ENCODE results near the gene PTPRK. TPM values are rescaled to one million over a fixed set of nuclear protein-coding genes. Genes with fewer than 3 reads are reported as not detected.

The PTPRK gene
- total RNA-seq, 1 experiment from 2014 or later: 34.2 TPM

DNA sequence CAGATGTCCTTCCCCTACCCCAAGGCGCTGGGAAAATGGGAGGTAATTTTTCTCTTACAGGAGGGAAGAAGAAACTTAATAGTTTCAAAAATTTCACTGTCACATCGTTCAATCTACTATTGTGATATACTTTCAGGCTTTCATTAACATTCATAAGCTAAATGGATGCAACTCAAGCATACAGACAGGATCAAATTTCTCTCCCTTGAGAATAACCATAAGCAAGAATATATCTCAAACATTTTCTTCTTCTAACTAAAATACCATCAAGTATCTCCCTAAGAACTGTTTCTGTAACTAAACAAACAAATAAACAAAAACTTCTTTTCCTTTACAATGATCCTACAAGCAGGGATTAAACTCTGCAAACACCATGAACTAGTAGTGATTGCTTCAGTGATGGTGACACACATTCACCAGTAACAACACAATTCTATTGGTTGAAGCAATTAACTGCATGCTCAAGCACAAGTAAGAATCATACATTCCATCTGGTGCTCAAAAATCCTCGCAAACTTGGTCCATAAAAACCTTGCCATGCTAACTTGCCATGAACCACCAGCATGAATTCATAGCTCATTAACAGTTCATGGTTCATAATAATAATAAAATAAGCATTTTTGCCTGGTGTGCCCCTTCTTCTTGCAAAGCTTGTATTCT, 183.8 kb downstream of the PTPRK start:
- ChIA-PET CTCF (no interaction called here), POLR2A (no interaction called here), RAD21 (ENCODE audit: low non-redundant PET in 1 of 2, low total read pairs in 2 of 2, uncharacterized antibody in 2 of 2, unreplicated experiment in 2 of 2) (no interaction called here)
- Histone ChIP-seq H4K20me1 (ENCODE audit: insufficient read depth) (no peaks in the 10 kb centered on the region), H3K36me3 (ENCODE audit: control insufficient read depth in 1 of 2, insufficient read depth in 2 of 2, low read length in 2 of 2) (no peaks in the 10 kb centered on the region), H3K4me1 (ENCODE audit: control insufficient read depth in 1 of 2, insufficient read depth in 2 of 2, low read length in 2 of 2) (no peaks in the 10 kb centered on the region), H3K4me3 (replicated peaks in 1 of 2; ENCODE audit: low read depth in 1 of 2, low read length in 2 of 2) (no peak overlapping the region), H2AFZ (ENCODE audit: low read depth, low read length, poor library complexity, severe bottlenecking) (no peak overlapping the region), H3K27me3 (ENCODE audit: insufficient read depth, low read length) (no peaks in the 10 kb centered on the region), H3K9me2 (ENCODE audit: insufficient read depth) (no peaks in the 10 kb centered on the region), H3K9ac (ENCODE audit: low read length) (no peak overlapping the region), H3K4me2 (ENCODE audit: low read length) (no peak overlapping the region), H3K79me2 (ENCODE audit: insufficient read depth, low read length) (no peaks in the 10 kb centered on the region), H3K27ac (ENCODE audit: low read depth, low read length) (no peak overlapping the region), H3K9me3 (ENCODE audit: control insufficient read depth in 1 of 2, insufficient read depth in 1 of 2, low read depth in 1 of 2, low read length in 2 of 2) (no peaks in the 10 kb centered on the region)
- TF ChIP-seq, protein P1, sequence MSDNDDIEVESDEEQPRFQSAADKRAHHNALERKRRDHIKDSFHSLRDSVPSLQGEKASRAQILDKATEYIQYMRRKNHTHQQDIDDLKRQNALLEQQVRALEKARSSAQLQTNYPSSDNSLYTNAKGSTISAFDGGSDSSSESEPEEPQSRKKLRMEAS (IDR thresholded peaks at IDR 0.05): no peak
- TF ChIP-seq SP1 (IDR thresholded peaks at IDR 0.05; ENCODE audit: low read depth): no peak
- no TSS peak for BruUV-seq (replicated peaks)
- intact Hi-C loops (cut with micrococcal nuclease): no loop called here
- ATAC-seq (no peak), DNase-seq (ENCODE audit: low read depth, low spot score) (no peak)

DNA sequence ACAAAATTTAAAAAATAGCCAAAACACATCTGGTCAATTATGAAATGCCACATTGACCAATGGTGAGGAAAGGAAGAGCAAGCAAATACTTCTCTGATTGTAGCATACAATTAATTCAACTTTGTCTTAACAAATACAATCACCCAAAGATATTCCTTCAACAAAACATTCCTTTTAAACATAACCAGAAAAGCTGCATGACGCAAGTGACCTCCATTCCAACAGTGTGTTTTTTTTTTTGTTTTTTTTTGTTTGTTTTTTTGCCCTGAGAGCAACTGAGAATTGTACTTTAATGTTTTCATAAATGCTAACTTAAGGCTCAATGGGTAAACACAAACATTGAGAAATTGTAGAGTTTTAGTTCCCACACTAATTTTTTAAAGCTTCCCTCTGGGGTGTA, 184.4 kb downstream of the PTPRK start:
- no peak overlapping the region for H3K4me2 ChIP-seq (ENCODE audit: low read length)
- POLR2A ChIA-PET: no interaction called here
- H4K20me1 ChIP-seq (ENCODE audit: insufficient read depth): no peaks in the 10 kb centered on the region
- no peak overlapping the region for H3K27ac ChIP-seq (ENCODE audit: low read depth, low read length)
- RAD21 ChIA-PET (ENCODE audit: low non-redundant PET in 1 of 2, low total read pairs in 2 of 2, uncharacterized antibody in 2 of 2, unreplicated experiment in 2 of 2): no interaction called here
- intact Hi-C loops (cut with micrococcal nuclease): no loop called here
- no peak for DNase-seq (ENCODE audit: low read depth, low spot score)
- no peak overlapping the region for H3K9ac ChIP-seq (ENCODE audit: low read length)
- BruUV-seq (replicated peaks): no TSS peak
- no peak for ATAC-seq
- H2AFZ ChIP-seq (ENCODE audit: low read depth, low read length, poor library complexity, severe bottlenecking): no peak overlapping the region
- no peaks in the 10 kb centered on the region for H3K36me3 ChIP-seq (ENCODE audit: control insufficient read depth in 1 of 2, insufficient read depth in 2 of 2, low read length in 2 of 2)
- TF ChIP-seq FOSL1 (IDR thresholded peaks at IDR 0.05; ENCODE audit: low read depth) (no peak), EGR1 (IDR thresholded peaks at IDR 0.05; ENCODE audit: low read depth) (no peak)
- no peak overlapping the region for H3K4me3 ChIP-seq (replicated peaks in 1 of 2; ENCODE audit: low read depth in 1 of 2, low read length in 2 of 2)
- no peaks in the 10 kb centered on the region for H3K9me2 ChIP-seq (ENCODE audit: insufficient read depth)
- no peaks in the 10 kb centered on the region for H3K27me3 ChIP-seq (ENCODE audit: insufficient read depth, low read length)
- no peaks in the 10 kb centered on the region for H3K4me1 ChIP-seq (ENCODE audit: control insufficient read depth in 1 of 2, insufficient read depth in 2 of 2, low read length in 2 of 2)
- CTCF ChIA-PET: no interaction called here
- no peaks in the 10 kb centered on the region for H3K79me2 ChIP-seq (ENCODE audit: insufficient read depth, low read length)
- no peaks in the 10 kb centered on the region for H3K9me3 ChIP-seq (ENCODE audit: control insufficient read depth in 1 of 2, insufficient read depth in 1 of 2, low read depth in 1 of 2, low read length in 2 of 2)
